Stimulated activated CD8-positive, alpha-beta memory T cell treated with anti-CD3 and anti-CD28 coated beads, Interleukin-4, amount 100 ng/mL, for 1 hour (primary cell): Measurements from ENCODE around the gene CYB5D1.

Source experiments
- DNase-seq, 2 donors: peaks; one replicate each; pipeline ENCODE4 v3.0.0-alpha.2; 2020; ENCODE audit warnings: low read depth in 2 of 2, low spot score in 1 of 2

Gene CYB5D1

DNA sequence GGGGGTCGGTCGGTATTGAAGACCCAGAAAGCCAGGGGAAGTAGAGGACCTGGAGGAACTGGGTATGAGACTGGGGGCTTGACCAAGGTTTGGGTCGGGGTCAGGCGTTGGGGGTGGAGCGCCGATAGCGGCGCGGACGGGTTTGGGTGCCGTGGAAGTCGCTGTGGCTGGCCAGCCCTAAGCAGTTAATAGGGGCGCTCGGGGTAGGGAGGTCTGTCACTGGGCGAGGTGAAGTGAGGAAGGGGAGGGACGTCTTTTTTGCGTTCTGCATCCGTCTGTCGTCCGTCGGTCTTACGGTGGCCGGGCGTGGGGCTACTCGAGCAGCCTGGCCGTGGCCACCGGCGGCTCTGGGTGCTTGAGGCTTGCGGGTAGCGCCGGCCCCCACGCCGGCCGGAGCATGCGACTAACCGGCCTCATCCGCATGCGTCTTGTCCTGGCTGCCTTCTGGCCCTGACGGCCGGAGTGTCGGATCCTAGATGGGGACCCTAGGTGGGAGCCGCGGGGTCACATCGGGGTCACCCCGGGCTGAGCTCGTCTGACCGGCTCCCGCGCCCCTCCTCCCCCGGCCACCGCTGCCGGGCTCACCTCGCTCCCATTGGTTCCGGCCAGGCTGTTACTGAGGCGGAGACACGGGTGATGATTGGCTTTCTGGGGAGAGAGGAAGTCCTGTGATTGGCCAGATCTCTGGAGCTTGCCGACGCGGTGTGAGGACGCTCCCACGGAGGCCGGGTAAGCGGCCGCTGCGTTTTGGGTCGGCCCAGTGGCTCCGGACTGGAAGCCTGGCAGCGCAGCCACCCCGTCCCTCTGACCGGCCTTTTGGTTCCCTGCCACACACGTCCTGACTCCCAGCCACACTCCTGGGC is 13.3 kb upstream of the CYB5D1 start:
- DNase-seq = peak; percentile 58 to 75

DNA sequence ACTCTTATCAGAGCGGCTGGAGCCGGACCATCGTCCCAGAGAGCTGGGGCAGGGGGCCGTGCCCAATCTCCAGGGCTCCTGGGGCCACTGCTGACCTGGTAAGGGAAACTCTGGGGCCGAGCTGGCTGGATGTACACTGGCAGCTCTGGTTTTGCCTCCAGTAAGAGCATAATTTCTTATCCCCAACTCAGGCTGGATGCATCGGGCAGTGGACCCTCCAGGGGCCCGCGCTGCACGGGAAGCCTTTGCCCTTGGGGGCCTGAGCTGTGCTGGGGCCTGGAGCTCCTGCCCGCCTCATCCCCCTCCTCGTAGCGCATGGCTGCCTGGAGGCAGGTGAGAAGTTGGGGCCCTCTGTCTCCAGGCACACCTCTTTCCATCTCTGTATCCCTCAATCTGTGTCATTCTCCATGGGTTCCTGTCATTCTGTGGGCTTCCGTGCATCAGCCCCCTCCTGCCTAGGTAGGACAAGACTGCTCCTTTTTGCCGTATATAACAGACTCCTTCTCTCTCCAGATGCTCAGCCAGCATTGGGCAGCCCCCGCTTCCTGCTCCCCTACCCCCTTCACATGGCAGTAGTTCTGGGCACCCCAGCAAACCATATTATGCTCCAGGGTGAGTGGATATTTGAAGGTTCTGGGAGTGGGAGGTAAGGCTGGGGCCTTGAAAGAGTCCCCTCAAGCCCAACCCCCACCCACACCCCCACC is 12.3 kb upstream of the CYB5D1 start:
- no peak for DNase-seq

DNA sequence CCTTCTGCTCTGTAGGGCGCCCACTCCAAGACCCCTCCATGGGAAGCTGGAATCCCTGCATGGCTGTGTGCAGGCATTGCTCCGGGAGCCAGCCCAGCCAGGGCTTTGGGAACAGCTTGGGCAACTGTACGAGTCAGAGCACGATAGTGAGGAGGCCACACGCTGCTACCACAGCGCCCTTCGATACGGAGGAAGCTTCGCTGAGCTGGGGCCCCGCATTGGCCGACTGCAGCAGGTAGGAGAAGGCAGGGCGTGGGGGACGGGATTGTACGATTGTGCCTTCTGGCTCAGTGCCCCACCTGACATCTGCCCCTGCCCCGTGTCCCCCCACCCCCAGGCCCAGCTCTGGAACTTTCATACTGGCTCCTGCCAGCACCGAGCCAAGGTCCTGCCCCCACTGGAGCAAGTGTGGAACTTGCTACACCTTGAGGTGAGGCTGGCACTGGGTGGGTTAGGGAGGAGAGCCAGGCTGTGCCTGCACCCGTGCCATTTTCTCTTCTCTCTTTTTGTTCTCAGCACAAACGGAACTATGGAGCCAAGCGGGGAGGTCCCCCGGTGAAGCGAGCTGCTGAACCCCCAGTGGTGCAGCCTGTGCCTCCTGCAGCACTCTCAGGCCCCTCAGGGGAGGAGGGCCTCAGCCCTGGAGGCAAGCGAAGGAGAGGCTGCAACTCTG is 11.6 kb upstream of the CYB5D1 start:
- no peak for DNase-seq

DNA sequence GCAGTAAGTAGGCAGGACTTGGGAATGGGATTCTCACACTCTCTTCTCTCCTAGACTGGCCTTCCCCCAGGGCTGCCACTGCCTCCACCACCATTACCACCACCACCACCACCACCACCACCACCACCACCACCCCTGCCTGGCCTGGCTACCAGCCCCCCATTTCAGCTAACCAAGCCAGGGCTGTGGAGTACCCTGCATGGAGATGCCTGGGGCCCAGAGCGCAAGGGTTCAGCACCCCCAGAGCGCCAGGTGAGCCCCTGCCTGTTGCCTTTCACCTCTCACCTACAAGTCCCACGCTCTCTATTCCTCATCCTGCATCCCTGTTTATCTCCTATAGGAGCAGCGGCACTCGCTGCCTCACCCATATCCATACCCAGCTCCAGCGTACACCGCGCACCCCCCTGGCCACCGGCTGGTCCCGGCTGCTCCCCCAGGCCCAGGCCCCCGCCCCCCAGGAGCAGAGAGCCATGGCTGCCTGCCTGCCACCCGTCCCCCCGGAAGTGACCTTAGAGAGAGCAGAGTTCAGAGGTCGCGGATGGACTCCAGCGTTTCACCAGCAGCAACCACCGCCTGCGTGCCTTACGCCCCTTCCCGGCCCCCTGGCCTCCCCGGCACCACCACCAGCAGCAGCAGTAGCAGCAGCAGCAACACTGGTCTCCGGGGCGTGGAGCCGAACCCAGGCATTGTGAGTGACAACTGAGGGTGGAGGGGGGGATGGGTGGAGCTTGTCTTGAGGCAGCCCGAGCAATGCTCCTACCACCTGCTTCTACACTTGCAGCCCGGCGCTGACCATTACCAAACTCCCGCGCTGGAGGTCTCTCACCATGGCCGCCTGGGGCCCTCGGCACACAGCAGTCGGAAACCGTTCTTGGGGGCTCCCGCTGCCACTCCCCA is 10.8 kb upstream of the CYB5D1 start:
- DNase-seq = no peak

DNA sequence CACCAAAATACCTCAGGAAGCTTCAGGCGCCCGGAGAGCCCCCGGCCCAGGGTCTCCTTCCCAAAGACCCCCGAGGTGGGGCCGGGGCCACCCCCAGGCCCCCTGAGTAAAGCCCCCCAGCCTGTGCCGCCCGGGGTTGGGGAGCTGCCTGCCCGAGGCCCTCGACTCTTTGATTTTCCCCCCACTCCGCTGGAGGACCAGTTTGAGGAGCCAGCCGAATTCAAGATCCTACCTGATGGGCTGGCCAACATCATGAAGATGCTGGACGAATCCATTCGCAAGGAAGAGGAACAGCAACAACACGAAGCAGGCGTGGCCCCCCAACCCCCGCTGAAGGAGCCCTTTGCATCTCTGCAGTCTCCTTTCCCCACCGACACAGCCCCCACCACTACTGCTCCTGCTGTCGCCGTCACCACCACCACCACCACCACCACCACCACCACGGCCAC is 9.6 kb upstream of the CYB5D1 start:
- no peak for DNase-seq

DNA sequence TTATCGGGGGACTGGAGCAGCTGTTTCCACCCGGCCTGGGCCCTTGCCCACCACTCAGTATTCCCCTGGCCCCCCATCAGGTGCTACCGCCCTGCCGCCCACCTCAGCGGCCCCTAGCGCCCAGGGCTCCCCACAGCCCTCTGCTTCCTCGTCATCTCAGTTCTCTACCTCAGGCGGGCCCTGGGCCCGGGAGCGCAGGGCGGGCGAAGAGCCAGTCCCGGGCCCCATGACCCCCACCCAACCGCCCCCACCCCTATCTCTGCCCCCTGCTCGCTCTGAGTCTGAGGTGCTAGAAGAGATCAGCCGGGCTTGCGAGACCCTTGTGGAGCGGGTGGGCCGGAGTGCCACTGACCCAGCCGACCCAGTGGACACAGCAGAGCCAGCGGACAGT is 9.1 kb upstream of the CYB5D1 start:
- DNase-seq = no peak

DNA sequence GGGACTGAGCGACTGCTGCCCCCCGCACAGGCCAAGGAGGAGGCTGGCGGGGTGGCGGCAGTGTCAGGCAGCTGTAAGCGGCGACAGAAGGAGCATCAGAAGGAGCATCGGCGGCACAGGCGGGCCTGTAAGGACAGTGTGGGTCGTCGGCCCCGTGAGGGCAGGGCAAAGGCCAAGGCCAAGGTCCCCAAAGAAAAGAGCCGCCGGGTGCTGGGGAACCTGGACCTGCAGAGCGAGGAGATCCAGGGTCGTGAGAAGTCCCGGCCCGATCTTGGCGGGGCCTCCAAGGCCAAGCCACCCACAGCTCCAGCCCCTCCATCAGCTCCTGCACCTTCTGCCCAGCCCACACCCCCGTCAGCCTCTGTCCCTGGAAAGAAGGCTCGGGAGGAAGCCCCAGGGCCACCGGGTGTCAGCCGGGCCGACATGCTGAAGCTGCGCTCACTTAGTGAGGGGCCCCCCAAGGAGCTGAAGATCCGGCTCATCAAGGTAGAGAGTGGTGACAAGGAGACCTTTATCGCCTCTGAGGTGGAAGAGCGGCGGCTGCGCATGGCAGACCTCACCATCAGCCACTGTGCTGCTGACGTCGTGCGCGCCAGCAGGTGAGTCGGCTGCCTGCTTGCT is 8.6 kb upstream of the CYB5D1 start:
- DNase-seq = no peak

DNA sequence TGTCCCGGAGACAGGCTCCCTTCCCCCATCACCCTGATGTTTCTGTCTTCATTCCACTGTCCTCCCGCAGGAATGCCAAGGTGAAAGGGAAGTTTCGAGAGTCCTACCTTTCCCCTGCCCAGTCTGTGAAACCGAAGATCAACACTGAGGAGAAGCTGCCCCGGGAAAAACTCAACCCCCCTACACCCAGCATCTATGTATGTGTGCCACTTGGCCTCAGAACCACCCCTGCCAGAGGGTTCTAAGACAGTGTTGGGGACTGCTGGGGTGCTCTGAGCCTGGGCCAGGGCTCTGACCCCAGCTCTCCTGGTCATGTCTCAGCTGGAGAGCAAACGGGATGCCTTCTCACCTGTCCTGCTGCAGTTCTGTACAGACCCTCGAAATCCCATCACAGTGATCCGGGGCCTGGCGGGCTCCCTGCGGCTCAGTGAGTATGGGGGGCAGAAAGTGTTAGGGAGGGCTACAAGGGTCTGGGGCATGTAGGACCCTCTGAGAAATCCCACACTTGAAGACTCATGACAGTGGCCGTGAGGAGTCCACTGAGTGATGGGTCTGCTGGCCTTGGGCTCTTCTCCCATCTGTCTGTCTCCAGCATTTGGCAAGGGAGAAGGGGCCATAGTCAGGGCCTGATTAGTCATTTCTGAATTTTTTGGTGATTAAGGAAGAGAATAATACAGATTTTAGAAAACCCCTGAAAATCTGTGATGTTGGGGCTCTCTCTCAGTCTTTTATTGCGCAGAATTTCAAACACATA is 7.9 kb upstream of the CYB5D1 start:
- DNase-seq = no peak

DNA sequence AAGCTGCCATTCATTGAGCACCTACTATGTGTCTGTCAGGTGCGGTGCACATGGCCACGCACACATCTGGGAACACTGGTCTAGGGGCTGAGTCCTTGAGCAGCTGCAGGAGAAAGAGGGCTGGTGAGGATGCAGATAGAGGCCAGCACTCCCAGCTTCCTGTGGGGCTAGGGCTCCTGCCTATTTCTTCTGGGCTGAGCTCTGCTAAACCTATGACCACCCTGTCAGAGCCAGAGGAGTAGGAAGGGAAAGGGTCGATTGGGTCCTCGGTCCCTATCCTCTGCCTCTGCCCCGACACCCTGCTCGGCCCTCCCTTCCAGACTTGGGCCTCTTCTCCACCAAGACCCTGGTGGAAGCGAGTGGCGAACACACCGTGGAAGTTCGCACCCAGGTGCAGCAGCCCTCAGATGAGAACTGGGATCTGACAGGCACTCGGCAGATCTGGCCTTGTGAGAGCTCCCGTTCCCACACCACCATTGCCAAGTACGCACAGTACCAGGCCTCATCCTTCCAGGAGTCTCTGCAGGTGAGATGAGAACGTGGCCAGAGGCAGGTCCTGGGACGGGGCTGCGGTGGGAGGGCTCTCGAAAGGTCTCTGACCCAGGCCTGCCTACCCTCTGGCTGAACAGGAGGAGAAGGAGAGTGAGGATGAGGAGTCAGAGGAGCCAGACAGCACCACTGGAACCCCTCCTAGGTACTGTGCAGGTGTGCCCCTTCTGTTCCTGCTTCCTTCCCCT is 6.9 kb upstream of the CYB5D1 start:
- no peak for DNase-seq

DNA sequence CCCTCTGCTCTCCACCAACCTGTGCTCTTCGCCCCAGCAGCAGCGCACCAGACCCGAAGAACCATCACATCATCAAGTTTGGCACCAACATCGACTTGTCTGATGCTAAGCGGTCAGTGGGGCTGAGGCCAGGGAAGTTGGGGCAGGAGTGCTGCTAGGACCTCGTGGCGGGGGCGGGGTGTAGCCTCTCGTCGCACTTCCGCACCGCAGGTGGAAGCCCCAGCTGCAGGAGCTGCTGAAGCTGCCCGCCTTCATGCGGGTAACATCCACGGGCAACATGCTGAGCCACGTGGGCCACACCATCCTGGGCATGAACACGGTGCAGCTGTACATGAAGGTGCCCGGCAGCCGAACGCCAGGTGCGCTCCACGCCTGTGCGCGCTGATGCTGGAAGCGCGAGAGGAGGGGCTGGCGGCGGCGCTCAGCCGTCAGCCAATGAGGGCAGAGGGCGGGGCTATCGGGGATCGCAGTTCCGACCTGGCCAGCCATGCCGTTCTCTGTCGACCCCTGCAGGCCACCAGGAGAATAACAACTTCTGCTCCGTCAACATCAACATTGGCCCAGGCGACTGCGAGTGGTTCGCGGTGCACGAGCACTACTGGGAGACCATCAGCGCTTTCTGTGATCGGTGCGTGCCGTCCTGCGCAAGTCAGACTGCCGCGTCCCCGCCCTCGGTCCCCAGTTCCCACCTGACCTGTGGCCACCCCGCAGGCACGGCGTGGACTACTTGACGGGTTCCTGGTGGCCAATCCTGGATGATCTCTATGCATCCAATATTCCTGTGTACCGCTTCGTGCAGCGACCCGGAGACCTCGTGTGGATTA is 6.2 kb upstream of the CYB5D1 start:
- peak; percentile 83 to 90 for DNase-seq

DNA sequence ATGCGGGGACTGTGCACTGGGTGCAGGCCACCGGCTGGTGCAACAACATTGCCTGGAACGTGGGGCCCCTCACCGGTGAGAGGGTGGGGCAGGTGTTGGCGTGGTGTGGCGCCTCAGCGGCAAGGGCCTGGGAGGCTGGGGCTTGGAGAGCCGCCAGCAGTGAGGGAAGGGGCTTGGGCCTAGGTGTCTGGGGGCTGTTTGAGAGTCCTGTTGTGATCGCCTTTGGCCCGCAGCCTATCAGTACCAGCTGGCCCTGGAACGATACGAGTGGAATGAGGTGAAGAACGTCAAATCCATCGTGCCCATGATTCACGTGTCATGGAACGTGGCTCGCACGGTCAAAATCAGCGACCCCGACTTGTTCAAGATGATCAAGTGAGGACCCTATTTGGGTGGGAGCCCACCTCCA is 5.5 kb upstream of the CYB5D1 start:
- no peak for DNase-seq

DNA sequence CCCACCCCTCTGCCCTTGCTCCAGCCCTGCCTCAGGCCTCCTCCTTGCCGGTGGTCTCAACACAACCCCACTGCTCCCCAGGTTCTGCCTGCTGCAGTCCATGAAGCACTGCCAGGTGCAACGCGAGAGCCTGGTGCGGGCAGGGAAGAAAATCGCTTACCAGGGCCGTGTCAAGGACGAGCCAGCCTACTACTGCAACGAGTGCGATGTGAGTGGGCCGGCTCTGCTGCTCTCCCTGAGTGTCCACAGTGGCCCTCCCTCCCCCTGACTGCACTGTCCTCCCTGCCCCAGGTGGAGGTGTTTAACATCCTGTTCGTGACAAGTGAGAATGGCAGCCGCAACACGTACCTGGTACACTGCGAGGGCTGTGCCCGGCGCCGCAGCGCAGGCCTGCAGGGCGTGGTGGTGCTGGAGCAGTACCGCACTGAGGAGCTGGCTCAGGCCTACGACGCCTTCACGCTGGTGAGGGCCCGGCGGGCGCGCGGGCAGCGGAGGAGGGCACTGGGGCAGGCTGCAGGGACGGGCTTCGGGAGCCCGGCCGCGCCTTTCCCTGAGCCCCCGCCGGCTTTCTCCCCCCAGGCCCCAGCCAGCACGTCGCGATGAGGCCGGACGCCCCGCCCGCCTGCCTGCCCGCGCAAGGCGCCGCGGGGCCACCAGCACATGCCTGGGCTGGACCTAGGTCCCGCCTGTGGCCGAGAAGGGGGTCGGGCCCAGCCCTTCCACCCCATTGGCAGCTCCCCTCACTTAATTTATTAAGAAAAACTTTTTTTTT is 4.7 kb upstream of the CYB5D1 start:
- no peak for DNase-seq

DNA sequence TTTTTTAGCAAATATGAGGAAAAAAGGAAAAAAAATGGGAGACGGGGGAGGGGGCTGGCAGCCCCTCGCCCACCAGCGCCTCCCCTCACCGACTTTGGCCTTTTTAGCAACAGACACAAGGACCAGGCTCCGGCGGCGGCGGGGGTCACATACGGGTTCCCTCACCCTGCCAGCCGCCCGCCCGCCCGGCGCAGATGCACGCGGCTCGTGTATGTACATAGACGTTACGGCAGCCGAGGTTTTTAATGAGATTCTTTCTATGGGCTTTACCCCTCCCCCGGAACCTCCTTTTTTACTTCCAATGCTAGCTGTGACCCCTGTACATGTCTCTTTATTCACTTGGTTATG is 4.1 kb upstream of the CYB5D1 start:
- no peak for DNase-seq

DNA sequence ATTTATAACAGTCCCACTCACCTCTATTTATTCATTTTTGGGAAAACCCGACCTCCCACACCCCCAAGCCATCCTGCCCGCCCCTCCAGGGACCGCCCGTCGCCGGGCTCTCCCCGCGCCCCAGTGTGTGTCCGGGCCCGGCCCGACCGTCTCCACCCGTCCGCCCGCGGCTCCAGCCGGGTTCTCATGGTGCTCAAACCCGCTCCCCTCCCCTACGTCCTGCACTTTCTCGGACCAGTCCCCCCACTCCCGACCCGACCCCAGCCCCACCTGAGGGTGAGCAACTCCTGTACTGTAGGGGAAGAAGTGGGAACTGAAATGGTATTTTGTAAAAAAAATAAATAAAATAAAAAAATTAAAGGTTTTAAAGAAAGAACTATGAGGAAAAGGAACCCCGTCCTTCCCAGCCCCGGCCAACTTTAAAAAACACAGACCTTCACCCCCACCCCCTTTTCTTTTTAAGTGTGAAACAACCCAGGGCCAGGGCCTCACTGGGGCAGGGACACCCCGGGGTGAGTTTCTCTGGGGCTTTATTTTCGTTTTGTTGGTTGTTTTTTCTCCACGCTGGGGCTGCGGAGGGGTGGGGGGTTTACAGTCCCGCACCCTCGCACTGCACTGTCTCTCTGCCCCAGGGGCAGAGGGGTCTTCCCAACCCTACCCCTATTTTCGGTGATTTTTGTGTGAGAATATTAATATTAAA is 3.6 kb upstream of the CYB5D1 start:
- no peak for DNase-seq

DNA sequence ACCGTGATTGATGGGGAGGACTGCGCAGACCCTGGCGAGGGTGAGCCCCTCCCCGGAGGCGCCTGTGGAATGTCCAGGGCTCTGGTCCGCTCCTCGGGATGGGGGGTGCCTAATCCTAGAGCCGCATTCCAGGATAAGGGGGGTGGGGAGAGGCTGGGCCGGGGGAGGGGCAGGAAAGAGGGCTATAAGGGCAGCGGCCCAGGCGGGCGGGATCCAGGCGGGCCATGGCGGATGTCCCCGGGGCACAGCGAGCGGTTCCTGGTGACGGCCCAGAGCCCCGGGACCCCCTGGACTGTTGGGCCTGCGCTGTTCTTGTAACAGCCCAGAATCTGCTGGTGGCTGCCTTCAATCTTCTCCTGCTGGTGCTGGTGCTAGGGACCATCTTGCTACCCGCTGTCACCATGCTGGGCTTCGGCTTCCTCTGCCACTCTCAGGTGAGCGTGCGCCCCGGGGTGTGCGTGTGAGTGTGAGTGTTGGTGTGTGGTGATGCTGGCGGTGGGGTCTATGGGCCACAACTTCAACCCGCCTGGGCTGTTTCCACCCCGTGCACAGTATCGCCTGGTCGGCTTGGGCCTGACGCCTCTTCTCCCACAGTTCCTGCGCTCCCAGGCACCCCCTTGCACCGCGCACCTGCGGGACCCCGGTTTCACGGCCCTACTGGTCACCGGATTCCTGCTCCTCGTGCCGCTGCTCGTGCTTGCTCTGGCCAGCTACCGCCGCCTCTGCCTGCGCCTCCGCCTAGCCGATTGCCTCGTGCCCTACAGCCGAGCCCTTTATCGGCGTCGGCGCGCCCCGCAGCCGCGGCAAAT is 2.7 kb upstream of the CYB5D1 start, which contains the start of gene TMEM88:
Gene TMEM88, plus strand, starts transcription at position 216 of the 809 bp plus-strand sequence. Its CDS starts 9 bp downstream, at position 225.
- no peak for DNase-seq

DNA sequence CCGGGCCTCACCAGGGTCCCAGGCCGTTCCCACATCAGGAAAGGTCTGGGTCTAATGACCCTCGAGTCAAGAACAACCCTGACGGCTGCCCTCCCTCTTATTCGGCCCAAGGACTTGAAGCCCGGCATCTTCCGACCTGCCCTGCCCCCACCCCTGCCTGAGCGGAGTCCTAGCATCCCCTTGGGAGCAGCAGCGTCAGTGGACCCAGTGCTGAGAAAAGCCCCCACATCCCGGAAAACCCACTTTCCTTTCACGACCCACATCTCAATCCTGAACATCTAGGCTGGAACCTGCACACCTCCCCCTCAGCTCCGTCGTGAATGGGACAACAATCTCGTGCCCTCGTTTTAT is 2.2 kb upstream of the CYB5D1 start:
- no peak for DNase-seq
